Sigmoid colon (tissue), 4 donors: ENCODE data around the gene NOS3.

Experiments
- CTCF ChIP-seq, 4 experiments: fragments of 450-650 bp in 3 of 4; fragments of 200-600 bp in 1 of 4; IDR thresholded peaks; one replicate each; pipeline ENCODE4 v1.5.1; 2016 to 2019; ENCODE audit warnings: antibody characterized with exemption in 4 of 4, mild to moderate bottlenecking in 3 of 4, moderate library complexity in 2 of 4
- EP300 ChIP-seq, 4 donors: sonication (generic); formaldehyde crosslinking; IDR thresholded peaks; one replicate each; pipeline ENCODE4 v1.6.1; 2017; ENCODE audit warnings: antibody characterized with exemption in 4 of 4
- POLR2A ChIP-seq, 2 donors: fragments of 450-650 bp; IDR thresholded peaks; one replicate each; pipeline ENCODE4 v1.6.1; 2016; ENCODE audit warnings: antibody characterized with exemption in 2 of 2, mild to moderate bottlenecking in 2 of 2, moderate library complexity in 2 of 2
- POLR2AphosphoS5 ChIP-seq, 4 donors: sonication (generic); formaldehyde crosslinking; IDR thresholded peaks; one replicate each; pipeline ENCODE4 v1.6.1; 2017; ENCODE audit warnings: antibody characterized with exemption in 4 of 4

- TF ChIP-seq POLR2A (IDR thresholded peaks at IDR 0.05), result no peak
- no peak for TF ChIP-seq CTCF (IDR thresholded peaks at IDR 0.05)
- TF ChIP-seq POLR2AphosphoS5 (IDR thresholded peaks at IDR 0.05), result no peak
- TF ChIP-seq EP300 (IDR thresholded peaks at IDR 0.05), result no peak
Observed at GRCh38 chr7:150962290-150962552, 28.6 kb upstream of the NOS3 start.
